ENCODE data around the gene CCL19. TPM values are rescaled to one million over a fixed set of nuclear protein-coding genes. Genes with fewer than 3 reads are reported as not detected.

Gene CCL19
- total RNA-seq, 2 experiments from 2014 or later, result not detected

DNA sequence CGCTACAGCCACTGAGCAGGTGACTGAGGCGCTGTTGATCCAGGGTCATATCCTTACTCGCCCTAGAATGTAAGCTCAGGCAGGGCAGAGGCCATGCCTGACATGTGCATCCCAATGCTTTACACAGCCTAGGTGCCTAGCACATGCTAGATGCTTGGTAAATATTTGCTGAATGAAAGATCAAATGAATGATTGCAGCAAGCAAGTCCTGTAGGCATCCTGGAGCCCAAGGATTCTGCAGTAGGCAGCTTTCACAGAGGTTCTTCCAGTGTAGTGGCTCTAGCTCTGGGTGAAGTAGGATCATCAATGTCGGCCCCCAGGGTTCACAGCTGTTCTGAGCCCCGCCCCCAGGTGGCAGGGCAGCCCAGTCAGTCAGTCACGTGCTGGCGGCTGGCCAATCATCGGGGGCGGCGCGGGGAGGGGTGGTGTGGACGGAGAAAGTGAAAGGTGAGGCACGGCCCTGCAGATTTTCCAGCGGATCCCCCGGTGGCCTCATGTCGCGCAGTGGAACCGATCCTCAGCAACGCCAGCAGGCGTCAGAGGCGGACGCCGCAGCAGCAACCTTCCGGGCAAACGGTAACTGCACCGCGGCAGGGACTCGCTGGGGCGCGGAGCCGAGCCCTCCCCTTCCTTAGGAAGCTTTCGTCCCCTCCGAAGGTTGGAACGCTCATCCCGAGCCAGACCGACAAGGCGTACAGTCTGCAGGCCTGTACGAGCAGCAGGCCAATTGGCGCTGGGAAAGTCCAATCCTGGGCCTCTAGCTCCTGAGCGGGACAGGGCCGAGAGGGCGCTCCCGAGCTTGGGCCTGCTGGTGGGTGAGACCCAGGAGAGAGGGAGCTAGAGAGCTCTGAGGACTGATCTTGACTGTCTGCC lies 44.6 kb downstream of the CCL19 start, which contains the start of gene GALT:
GALT (plus strand) TSS at position 465 of the 873 bp plus-strand sequence; CDS start at position 495, 30 bp downstream.
- Mint-ChIP-seq H3K4me1 (ENCODE audit: low read depth) (peaks cover 28% of the 10 kb centered on the region), H3K9me3 (no peaks in the 10 kb centered on the region), H3K27ac (peak within 1 kb of the TSS; percentile 84), H3K36me3 (peaks cover 27% of the 10 kb centered on the region), H3K4me3 (peak within 1 kb of the TSS; percentile 86), H3K27me3 (no peaks in the 10 kb centered on the region)
- intact Hi-C loops (cut with micrococcal nuclease), result loop anchor here (1.0 kb wide), 3 partner anchors 8 to 34 kb away; partner anchors contain the start of gene RPP25L
- ChIA-PET CTCF (interaction anchor here (1.0 to 4.2 kb wide), 14 partner anchors 10 to 56 kb away, joined by 3 to 104 read pairs (median 7); partner anchors contain the start of genes CCL27, DCTN3, RPP25L and SIGMAR1), POLR2A (interaction anchor here (0.8 to 2.0 kb wide), 5 partner anchors 9 to 188 kb away, joined by 3 to 42 read pairs (median 4); partner anchors contain the start of genes DNAI1, FAM219A and SIGMAR1)
- DNase-seq, result peak; percentile 99

DNA sequence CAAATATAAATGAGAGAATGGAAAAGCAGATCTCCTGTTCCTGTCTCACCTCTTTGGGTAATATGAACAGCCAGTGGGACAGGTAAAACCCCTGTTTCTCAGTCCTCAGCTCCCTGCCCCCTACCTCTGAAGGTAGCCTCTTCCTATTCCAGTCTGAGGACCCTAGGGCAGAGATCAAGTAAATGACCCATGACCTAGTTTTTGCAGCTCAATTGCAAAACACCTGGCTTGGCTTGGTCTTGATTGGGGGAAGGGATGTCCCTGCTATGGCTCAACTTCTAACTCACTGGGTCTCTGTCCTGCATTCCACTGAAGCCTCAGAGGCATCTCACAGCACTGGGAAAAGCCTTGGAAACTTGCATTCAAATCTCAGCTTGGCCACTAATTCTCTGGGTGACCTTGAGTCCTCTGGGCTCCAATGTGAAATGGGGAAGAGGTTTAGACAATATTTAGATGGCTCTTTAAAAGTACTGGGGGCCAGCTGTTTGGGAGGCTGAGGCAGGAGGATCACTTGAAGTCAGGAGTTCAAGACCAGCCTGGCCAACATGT lies 46.2 kb downstream of the CCL19 start:
- no peak for DNase-seq
- POLR2A ChIA-PET, result no interaction called here
- H3K27ac Mint-ChIP-seq, result no peak overlapping the region
- peaks cover 24% of the 10 kb centered on the region for H3K36me3 Mint-ChIP-seq
- intact Hi-C loops (cut with micrococcal nuclease), result no loop called here
- peaks cover 27% of the 10 kb centered on the region for H3K4me1 Mint-ChIP-seq (ENCODE audit: low read depth)
- H3K9me3 Mint-ChIP-seq, result no peaks in the 10 kb centered on the region
- H3K27me3 Mint-ChIP-seq, result no peaks in the 10 kb centered on the region
- H3K4me3 Mint-ChIP-seq, result no peak overlapping the region
- CTCF ChIA-PET, result interaction anchor here (0.7 to 3.0 kb wide), 4 partner anchors 11 to 266 kb away, joined by 3 to 26 read pairs (median 5); no protein-coding TSS in a partner anchor

DNA sequence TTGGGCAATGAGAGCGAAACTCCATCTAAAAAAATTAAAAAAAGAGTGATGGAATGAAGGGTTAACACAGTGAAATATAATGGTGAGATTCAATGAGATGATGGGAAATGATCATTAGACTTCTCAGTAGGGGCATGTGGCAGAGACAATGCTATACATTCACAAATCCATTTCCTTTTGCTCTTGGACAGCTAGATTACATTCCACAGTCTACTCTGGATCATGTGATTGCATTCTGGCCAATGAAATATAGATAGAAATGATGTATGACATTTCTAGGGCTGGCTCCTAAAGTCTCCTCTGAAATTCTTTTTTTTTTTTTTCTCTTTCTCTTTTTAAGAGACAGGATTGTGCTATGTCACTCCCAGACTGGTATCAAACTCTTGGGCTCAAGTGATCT lies 48.4 kb downstream of the CCL19 start:
- ChIA-PET POLR2A (no interaction called here), CTCF (interaction anchor here (0.6 to 3.0 kb wide), 5 partner anchors 9 to 60 kb away, joined by 3 to 26 read pairs (median 4); no protein-coding TSS in a partner anchor)
- H3K27me3 Mint-ChIP-seq, result no peaks in the 10 kb centered on the region
- peaks cover 24% of the 10 kb centered on the region for H3K4me1 Mint-ChIP-seq (ENCODE audit: low read depth)
- no peak overlapping the region for H3K4me3 Mint-ChIP-seq
- H3K9me3 Mint-ChIP-seq, result no peaks in the 10 kb centered on the region
- DNase-seq, result no peak
- peaks cover 4% of the 10 kb centered on the region for H3K36me3 Mint-ChIP-seq
- no peak overlapping the region for H3K27ac Mint-ChIP-seq
- intact Hi-C loops (cut with micrococcal nuclease), result no loop called here

Other genes with a start within 250 kb of the CCL19 start
- 10 to 100 TPM; 13.3 to 13.8 TPM for gene FAM219A, start 232.7 kb downstream of the CCL19 start, total RNA-seq
- gene DNAI1, start 232.5 kb downstream of the CCL19 start, total RNA-seq, result under 1 TPM; 0.19 to 0.69 TPM
- under 1 TPM; 0.26 to 0.36 TPM for gene ENHO, start 168.3 kb downstream of the CCL19 start, total RNA-seq
- gene CNTFR, start 101.6 kb downstream of the CCL19 start, total RNA-seq, result not detected
- 10 to 100 TPM; 29.3 to 31.1 TPM for gene RPP25L, start 79.2 kb downstream of the CCL19 start, total RNA-seq
- 10 to 100 TPM; 85.3 to 87.3 TPM for gene DCTN3, start 70.8 kb downstream of the CCL19 start, total RNA-seq
- under 1 TPM; 0.14 to 0.17 TPM for gene ARID3C, start 62.2 kb downstream of the CCL19 start, total RNA-seq
- 10 to 100 TPM; 65.9 to 67.6 TPM for gene SIGMAR1, start 53.5 kb downstream of the CCL19 start, total RNA-seq
- gene GALT, start 44.6 kb downstream of the CCL19 start, total RNA-seq, result 10 to 100 TPM; 56.0 to 59.2 TPM
- gene IL11RA, start 39.1 kb downstream of the CCL19 start, total RNA-seq, result 10 to 100 TPM; 19.3 to 22.1 TPM
- gene CCL27, start 28.6 kb downstream of the CCL19 start, total RNA-seq, result under 1 TPM in 1 of 2 experiments, not detected in 1; 0.80 TPM
- gene CCL21, start 18.9 kb upstream of the CCL19 start, total RNA-seq, result not detected

All from activated CD4-positive, alpha-beta memory T cell treated with anti-CD3 and anti-CD28 coated beads for 36 hours (primary cell).